Measurements from ENCODE around the gene SEMA3F.

SEMA3F gene

DNA sequence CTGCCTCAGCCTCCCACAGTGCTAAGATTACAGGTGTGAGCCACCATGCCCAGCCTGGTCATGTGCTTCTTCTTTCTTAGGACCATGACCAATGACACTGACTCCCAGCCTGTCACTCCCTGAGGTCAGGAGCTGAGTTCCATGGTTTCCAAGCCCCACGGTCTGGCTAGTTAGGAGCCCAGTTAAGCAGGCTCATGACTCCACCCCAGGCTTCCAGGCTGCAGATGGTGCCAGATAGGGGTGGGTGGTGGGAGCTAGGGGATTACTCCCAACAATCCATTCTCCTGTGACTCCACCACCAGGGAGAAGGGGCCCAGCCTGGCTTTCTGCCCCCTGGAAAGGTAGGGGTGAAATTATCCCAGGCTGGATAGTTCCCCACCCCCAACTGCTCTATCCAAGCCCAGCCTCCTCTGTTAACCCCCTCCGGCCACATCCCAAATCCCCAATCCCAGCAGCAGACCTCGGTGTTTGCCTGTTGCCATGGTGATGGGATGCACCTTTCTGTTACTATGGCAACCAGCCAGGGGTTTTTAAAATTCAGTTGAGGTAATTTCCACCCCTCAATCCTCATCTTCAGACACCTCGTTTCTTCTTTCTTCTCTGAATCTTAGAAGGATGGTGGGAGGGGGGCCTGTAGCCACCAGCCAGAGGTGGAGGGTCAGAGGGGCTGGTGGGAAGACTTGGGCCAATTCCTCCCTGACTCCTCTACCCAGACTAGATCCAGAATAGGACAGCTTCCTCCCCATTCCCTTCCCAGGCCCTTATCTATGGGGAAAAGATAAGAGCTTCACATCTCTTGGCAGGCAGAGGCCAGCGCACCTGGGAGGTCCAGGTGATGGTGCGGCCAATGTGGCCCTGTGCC, 22.5 kb upstream of the SEMA3F start:
- no peak for DNase-seq (ENCODE audit: low read depth in 2 of 2, low spot score in 1 of 2)

- DNase-seq (ENCODE audit: low read depth in 2 of 2, low spot score in 1 of 2): no peak
These were observed 21.9 kb upstream of the SEMA3F start for GRCh38 chr3:50133283-50133615.

GRCh38 chr3:50134367-50134766, 20.8 kb upstream of the SEMA3F start:
- DNase-seq (ENCODE audit: low read depth in 2 of 2, low spot score in 1 of 2): no peak

GRCh38 chr3:50135964-50136363, 19.2 kb upstream of the SEMA3F start:
- no peak for DNase-seq (ENCODE audit: low read depth in 2 of 2, low spot score in 1 of 2)

DNA sequence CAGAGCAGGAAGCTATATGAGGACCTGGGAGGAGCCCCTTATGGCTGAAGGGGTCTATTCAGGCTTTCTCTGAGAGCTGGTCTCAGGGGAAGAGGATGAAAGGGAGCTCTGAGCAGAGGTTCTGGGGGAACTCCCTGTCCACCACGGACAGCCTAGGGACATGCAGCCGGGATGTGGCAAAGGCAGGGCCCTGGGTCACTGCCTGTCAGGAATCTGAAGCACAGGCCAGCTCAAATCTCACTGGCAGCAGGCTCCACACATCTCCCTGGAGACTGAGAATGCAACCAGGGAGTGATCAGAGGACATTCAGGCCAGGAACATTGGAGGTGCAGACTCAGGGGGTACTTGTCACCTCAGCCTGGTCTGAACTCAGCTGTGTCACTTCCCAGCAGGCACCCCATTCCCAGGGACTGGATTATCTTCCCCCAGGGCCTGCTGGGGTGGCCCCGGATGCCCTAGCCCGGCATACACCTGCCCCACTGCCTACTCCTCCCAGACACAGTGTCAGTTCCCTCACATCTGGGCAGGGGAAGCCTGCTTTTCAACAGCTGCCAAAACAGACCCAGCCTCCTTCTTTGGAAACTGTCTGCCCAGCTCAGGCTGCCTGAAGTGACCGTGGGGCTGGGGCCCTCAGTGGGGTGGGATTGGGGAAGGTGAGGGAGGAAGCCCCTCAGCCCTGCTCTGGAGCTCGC, 18.3 kb upstream of the SEMA3F start:
- no peak for DNase-seq (ENCODE audit: low read depth in 2 of 2, low spot score in 1 of 2)

GRCh38 chr3:50137531-50137930, 17.6 kb upstream of the SEMA3F start:
- no peak for DNase-seq (ENCODE audit: low read depth in 2 of 2, low spot score in 1 of 2)

DNA sequence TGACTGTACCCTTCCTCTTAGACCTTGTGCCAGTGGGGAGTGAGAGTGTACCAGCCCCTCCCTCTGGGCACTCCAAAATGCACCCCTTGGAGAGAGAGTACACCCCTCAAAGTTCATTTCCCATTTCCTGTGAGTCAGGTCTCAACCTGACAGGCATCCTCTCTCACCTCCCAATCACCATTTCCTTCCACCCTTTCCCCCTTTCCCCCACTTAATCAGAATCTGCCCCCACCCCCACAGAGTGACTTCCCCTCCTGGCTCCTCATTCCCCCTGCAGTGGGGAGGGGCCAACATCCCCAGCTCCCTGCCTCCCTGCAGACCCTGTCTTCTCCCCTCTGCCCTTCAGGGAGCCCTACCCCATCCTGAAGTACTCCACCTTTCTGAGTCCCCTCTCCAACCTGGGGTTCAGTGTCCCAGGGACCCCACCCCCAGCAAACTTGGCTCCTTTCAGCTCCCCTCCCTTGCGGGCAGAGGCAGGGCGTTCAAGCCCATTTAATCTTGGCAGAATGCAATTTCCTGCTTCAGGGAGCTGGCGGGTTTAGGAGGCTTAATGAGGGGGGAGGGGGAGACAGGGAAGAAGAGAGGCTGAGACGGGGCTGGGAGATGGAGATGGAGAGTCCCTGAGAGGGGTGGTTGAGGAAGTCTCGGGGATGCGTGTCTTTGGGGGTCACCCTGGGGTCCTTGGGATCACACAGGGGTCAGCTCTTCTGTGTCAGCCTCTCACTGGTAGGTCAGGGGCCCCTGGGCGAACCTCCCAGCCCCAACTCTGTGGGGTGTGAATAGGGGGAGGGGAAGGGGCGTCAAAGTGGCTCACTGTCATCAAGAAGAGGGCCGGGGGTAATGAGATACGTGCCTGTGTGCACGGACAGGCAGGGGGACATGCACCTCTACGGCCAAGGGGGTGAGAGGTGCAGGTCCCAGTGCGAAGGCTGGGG, 16.6 kb upstream of the SEMA3F start:
- DNase-seq (ENCODE audit: low read depth in 2 of 2, low spot score in 1 of 2): no peak

- DNase-seq (ENCODE audit: low read depth in 2 of 2, low spot score in 1 of 2): no peak
These were observed 15.8 kb upstream of the SEMA3F start for GRCh38 chr3:50139308-50139707.

- no peak for DNase-seq (ENCODE audit: low read depth in 2 of 2, low spot score in 1 of 2)
These were observed 15.3 kb upstream of the SEMA3F start for GRCh38 chr3:50139718-50140423.

DNA sequence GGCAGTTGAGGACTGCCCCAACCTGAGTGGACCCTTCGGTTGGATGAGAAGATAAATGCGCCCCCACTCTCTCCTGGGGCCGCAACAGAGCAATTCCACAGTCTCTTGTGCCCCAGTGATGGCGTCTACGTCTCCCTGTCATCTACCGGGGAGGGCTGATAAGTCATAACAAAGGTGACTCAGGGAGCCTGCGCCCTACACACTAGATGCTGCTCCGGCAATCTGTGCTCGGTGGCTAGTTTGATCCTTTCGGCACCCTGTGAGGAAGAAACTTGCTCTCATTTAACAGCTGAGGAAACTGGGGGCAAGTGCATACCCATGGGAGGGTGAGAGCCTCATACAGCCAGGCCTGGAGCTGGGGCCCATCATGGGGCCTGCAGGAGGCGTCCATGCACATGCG, 14.1 kb upstream of the SEMA3F start:
- no peak for DNase-seq (ENCODE audit: low read depth in 2 of 2, low spot score in 1 of 2)

- no peak for DNase-seq (ENCODE audit: low read depth in 2 of 2, low spot score in 1 of 2)
These were observed 8.7 kb upstream of the SEMA3F start for GRCh38 chr3:50146316-50146901.

GRCh38 chr3:50147016-50147415, 8.1 kb upstream of the SEMA3F start:
- no peak for DNase-seq (ENCODE audit: low read depth in 2 of 2, low spot score in 1 of 2)

- no peak for DNase-seq (ENCODE audit: low read depth in 2 of 2, low spot score in 1 of 2)
These were observed 7.7 kb upstream of the SEMA3F start for GRCh38 chr3:50147447-50147846.

DNA sequence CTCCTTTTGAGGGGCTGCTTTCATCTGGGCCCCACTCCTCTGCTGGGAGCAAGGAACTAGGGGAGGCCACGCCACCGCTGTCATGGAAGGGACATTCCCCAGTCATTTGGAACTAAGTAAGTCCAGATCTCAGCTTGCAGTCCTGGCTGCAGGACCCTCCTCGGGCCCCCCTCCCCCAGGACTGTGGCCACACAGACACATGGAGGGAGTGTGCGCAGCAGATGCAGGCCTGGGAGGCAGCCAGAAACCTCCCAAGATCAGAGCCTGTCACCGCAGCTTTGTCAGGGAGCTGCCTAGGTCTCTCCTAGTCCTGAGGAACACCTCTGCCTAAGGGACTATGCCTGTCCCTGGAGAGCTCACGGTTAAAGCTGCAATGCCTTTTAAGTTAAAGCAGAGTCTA, 7.3 kb upstream of the SEMA3F start:
- no peak for DNase-seq (ENCODE audit: low read depth in 2 of 2, low spot score in 1 of 2)

DNA sequence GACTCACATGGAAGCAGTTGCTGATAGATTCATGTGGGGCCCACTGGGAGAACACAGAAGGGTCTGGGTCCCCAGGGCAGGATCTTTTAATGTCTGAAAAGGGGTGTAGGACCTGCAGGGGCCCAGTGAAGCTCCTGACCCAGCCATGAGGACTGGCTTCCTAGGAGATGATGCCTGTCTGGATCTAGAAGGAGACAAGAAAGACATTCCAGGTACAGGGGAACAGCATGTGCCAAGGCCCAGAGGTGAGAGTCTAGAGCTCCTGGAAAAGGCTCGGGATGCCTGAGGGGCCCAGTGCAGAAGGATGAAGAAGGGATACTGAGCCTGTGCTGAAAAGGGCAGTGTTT, 4.7 kb upstream of the SEMA3F start:
- DNase-seq (ENCODE audit: low read depth in 2 of 2, low spot score in 1 of 2): no peak

DNA sequence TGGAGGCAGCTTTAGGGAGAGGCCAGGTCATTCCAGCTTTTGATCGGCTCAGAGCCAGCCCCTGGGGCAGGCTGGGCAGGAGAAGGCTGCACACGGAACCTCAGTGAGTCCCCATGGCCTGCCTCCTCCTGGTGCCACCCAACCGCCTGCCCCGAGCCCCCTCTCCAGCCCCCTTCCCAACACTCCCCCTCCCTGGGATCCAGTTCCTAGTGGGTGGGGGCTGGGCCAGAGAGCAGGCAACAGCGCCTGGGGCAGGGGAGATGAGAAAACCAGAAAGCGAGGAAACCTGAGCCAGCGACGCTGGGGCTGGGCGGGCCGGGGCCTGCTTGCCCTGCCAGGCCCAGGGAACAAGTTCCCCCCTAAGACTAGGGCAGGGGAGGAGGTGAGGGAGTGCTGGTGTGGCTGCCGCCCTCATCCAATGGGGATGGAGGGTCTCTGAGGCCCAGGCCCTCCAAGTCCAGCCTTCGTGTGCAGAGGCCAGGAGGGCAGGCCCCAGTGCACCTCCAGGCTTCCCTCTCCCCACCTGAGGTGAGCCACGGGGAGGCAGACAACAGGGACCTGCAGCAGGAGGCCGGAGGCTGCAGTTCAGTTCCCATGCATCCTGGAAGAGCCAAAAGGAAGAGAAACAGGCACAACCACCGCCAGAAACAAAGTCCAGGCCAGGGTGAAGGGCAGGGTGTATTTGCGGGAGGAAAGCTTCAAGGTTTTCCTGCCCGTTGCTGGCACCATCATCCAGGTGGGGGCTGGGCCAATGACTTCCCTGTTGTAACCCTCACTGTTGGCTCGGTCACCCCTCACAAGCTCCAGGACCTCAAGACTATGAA, 4.0 kb upstream of the SEMA3F start:
- DNase-seq (ENCODE audit: low read depth in 2 of 2, low spot score in 1 of 2): no peak

DNA sequence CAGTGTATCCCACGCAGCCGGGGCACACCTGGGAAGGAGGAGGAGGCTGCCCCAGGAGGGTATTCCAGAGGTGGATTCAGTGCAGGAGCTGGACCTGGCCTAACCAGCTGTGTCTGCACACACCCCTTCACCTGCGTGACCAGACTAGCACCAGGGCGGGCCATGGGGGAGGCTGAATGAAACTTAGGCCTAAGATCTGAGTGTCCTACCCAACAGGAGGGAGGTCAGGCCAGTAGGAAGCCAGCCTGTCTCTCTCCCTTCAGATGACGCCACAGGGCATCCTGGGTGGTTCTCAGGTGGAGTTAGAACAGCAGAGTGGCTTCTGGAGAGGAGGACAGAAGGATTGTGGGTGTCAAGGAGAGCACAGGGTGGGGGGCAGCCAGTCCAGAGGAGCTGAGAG, 3.4 kb upstream of the SEMA3F start:
- no peak for DNase-seq (ENCODE audit: low read depth in 2 of 2, low spot score in 1 of 2)

DNA sequence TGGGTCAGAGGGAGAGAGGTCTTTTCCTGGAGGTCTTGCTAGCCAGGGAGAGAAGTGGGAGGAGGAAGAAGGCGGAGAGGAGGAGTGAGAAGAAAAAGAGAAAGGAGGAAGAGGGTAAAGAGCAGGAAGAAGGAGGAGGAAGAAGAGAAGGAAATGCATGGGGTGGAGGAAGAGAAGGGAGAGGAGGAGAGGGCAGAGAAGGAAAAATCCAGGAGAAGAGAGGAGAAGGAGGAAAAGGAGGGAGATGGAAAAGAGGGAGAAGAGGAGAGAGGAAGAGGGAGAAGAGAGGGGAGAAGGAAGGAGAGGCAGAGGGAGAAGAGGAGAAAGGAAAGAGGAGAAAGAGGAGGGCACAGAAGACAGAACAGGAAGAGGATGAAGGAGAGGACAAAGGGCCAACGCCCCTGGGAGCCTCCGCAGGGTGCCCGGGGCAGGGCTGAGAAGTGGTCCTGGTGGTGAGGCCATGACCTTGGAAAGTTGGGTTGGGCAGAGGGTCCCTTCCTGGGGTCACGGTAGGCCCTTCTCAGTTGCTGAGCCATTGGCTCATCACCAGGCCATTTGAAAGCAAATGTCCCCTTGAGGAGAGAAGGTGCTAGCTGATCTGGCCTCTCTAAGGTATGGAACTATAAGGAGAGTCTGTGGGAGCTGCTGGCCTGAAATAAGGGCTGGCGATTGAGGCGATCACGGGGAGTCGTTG, 1.2 kb upstream of the SEMA3F start:
- no peak for DNase-seq (ENCODE audit: low read depth in 2 of 2, low spot score in 1 of 2)

DNA sequence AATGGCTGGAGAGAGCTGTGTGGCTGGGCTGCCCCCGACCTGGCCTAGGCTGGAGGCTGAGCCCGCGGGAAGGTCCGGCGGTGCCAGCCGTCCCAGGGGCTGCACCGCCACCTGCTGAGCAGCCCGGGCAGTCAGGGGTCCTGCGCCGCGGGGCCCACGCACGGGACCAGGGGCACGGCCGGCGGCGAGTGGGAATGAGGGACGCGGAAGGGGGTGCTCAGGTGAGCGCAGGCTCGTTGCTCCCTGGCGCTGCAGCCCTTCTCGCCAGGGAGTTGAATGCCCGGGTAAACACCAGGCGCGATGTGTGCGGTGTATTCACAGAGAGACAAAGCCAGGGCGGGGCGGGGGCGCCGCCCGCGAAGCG, 666 bp upstream of the SEMA3F start:
- no peak for DNase-seq (ENCODE audit: low read depth in 2 of 2, low spot score in 1 of 2)

All from stimulated activated CD8-positive, alpha-beta memory T cell treated with anti-CD3 and anti-CD28 coated beads, Interleukin-4, amount 100 ng/mL, for 1 hour (primary cell).